SJSA1 (cell line): ENCODE results near the gene COL20A1. TPM values are rescaled to one million over a fixed set of nuclear protein-coding genes. Genes with fewer than 3 reads are reported as not detected.

ENCODE experiments used
- DNase-seq, 2 experiments: peaks; one replicate each; pipeline ENCODE4 v3.0.0-alpha.2; 2015 to 2020; ENCODE audit warnings: low spot score in 2 of 2, low read depth in 1 of 2
- H3K27ac ChIP-seq: fragments of 250-450 bp; sonication (Bioruptor Pico); 2 replicates; pipeline ENCODE4 v1.5.1; 2020; ENCODE audit warnings: mild to moderate bottlenecking, moderate library complexity
- H3K27me3 ChIP-seq: fragments of 250-450 bp; sonication (Bioruptor Pico); replicated peaks from 2 replicates; pipeline ENCODE4 v1.5.1; 2020; ENCODE audit warnings: mild to moderate bottlenecking, moderate library complexity
- H3K36me3 ChIP-seq: fragments of 250-450 bp; sonication (Bioruptor Pico); 2 replicates; pipeline ENCODE4 v1.5.1; 2020; ENCODE audit warnings: mild to moderate bottlenecking
- H3K4me1 ChIP-seq: fragments of 250-450 bp; sonication (Bioruptor Pico); replicated peaks from 2 replicates; pipeline ENCODE4 v1.6.1; 2021; ENCODE audit warnings: mild to moderate bottlenecking
- H3K4me3 ChIP-seq: fragments of 250-450 bp; sonication (Bioruptor Pico); 2 replicates; pipeline ENCODE4 v1.5.1; 2020; ENCODE audit warnings: mild to moderate bottlenecking
- H3K9me3 ChIP-seq: fragments of 250-450 bp; sonication (Bioruptor Pico); replicated peaks from 2 replicates; pipeline ENCODE4 v1.5.1; 2020; ENCODE audit warnings: mild to moderate bottlenecking
- total RNA-seq: library from RNA; depleted of rRNA; stranded (reverse); fragments of >200 nt; shearing (Covaris generic); gene quantifications from 2 replicates; pipeline ENCODE4 v1.2.3, GENCODE V29; 2014

COL20A1 gene
- total RNA-seq, 1 experiment from 2014 or later: not detected

- Histone ChIP-seq H3K27me3 (peaks cover 57% of the 10 kb centered on the region), H3K4me3 (no peak overlapping the region)
- DNase-seq: no peak
Observed at GRCh38 chr20:63342561-63343459, 49.8 kb downstream of the COL20A1 start.

DNA sequence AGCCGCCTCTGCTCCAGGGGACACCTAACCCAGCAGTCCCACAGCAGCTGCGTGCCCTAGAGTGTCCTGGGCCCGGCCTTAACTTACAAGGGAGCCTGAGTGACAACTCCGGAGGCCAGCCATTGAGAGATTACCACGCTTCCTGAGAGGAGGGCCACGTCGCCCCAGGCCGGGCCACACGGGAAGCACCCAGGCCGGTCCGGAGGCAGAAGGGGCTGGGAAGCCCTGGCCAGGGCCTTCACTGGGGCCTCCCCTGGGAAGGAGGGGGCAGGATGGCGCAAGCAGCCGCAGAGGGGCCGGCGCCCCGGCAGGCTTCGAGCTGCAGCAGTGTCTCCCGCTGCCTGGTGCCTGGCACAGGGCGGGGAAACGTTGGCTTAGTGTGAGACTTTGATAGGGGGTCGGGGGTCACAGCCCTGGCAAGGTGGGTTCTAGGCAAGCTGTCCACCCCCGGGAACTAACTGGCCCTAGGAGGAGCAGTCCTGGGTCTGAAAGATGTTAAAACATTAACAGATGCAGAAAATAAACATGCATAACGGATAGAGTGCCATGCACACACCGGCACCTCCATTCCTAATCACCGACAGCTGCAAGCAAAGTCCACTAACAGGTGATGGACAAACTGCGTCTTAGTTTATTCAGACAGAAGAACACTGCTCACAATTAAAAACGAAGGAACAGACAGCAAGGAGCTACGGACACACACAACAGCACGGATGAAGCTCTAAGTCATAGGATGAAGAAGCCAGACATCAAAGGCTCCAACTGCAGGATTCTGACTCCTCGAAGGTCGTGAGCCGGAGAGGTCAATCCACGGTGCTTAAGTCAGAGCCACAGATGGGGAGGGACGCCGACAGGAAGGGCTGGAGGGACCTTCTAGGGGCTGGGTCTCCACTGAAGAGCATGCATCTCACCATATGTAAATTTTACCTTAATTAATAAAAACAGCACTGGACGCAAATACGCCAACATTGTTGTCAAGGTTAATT lies 50.8 kb downstream of the COL20A1 start:
- Histone ChIP-seq H3K36me3 (no peaks in the 10 kb centered on the region), H3K4me1 (no peaks in the 10 kb centered on the region), H3K27ac (no peak overlapping the region), H3K4me3 (no peak overlapping the region), H3K27me3 (peaks cover 50% of the 10 kb centered on the region), H3K9me3 (no peaks in the 10 kb centered on the region; the same call in 1 of the 2 replicates)
- DNase-seq: no peak

More at GRCh38 chr20:63342561-63343459, 49.8 kb downstream of the COL20A1 start:
- H3K9me3 ChIP-seq: no peaks in the 10 kb centered on the region; the same call in 1 of the 2 replicates
- no peaks in the 10 kb centered on the region for H3K4me1 ChIP-seq
- H3K36me3 ChIP-seq: no peaks in the 10 kb centered on the region
- H3K27ac ChIP-seq: no peak overlapping the region

- no peaks in the 10 kb centered on the region for H3K36me3 ChIP-seq
- no peaks in the 10 kb centered on the region for H3K4me1 ChIP-seq
- DNase-seq: no peak
- H3K9me3 ChIP-seq: no peaks in the 10 kb centered on the region
- no peak overlapping the region for H3K4me3 ChIP-seq
- H3K27ac ChIP-seq: no peak overlapping the region
- H3K27me3 ChIP-seq: peaks cover 48% of the 10 kb centered on the region
Observed at GRCh38 chr20:63344616-63345327, 51.8 kb downstream of the COL20A1 start.

GRCh38 chr20:63345328-63346100 lies 52.5 kb downstream of the COL20A1 start:
- H3K4me1 ChIP-seq: no peaks in the 10 kb centered on the region

GRCh38 chr20:63346131-63347080 lies 53.4 kb downstream of the COL20A1 start:
- Histone ChIP-seq H3K4me3 (no peak overlapping the region), H3K9me3 (0 out of 2 replicates have a peak, but pooled peaks cover 3% of the 10 kb centered on the region), H3K27me3 (peaks cover 48% of the 10 kb centered on the region), H3K27ac (no peak overlapping the region), H3K36me3 (no peaks in the 10 kb centered on the region), H3K4me1 (no peaks in the 10 kb centered on the region)
- DNase-seq: no peak

More at GRCh38 chr20:63345328-63346100, 52.5 kb downstream of the COL20A1 start:
- no peak overlapping the region for H3K27ac ChIP-seq
- H3K4me3 ChIP-seq: no peak overlapping the region
- H3K27me3 ChIP-seq: peaks cover 48% of the 10 kb centered on the region
- DNase-seq: no peak
- no peaks in the 10 kb centered on the region for H3K9me3 ChIP-seq
- no peaks in the 10 kb centered on the region for H3K36me3 ChIP-seq

DNA sequence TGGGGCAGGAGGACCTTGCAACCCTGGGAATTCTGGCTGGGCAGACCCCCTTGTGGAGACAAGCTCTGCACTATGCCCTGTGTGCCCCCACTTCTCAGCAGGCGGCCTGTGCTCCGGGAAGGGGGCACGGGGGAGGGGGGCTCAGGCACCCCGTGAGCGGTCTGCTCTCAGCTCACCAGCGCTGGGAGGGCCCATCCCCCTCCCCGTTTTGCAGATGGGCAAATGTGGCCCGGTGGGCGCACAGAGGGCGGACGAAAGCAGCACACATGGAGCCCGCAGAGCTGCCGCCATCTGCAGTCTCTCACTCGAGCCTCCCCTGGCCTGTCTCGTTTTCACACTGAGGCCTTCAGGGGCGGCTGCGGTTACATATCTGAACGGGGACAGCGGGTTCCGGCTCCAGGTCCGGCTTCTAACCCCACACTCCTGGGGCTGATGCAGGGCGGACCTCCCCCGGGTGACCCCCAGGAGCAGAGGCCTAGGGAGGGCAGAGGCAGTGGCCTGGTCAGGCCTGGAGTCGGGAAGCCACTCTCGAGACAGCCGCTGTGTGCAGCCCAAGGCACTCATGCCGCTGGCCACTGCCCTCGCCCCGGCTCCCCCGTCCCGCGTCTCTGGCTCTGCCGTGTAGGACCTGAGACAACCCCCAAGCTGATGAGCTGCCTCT lies 54.2 kb downstream of the COL20A1 start:
- DNase-seq: no peak
- no peaks in the 10 kb centered on the region for H3K36me3 ChIP-seq
- H3K27ac ChIP-seq: no peak overlapping the region

DNA sequence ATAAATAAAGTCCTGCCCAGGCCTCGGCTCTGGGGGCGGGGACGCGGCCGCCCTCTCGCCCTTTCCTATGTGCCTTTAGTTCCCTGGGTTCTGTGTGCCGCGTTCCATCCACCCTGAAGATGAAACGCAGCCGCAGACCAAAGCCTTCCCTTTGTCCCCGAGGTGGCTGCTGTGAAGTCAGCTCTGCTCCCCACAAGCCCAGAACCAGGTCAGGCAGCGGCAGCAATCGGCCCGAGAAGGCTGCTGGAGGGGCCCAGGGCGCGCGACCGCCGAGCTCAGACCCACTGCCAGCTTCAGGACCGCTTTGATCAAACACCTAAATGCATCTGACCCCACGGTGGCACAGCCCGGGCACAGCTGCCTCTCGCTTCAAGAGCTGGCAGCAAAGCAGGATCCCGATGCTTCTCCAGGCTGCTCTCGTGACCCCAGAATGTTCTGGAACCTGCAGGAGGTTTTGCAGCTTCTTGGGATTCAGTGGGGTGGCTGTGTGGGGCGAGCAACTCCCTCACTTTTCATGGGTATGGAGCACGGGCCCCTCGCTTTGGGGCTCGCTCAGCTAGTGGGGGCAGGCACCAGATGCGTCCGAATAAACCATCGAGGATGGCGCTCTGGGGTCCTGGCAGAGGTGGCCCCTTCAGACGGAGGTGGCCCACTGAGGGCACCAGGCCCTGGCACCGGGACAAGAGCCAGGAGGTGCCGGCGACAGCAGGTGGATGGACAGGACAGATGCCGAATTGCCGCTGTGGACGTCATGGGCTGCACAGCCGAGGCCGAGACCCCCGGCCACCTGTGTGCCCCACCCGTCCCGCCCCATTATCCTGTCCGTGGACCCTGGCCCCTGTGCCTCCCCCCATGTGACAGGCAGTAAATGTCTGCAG lies 55.2 kb downstream of the COL20A1 start:
- H3K4me3 ChIP-seq: no peak overlapping the region
- no peak overlapping the region for H3K27ac ChIP-seq
- peaks cover 48% of the 10 kb centered on the region for H3K27me3 ChIP-seq
- no peaks in the 10 kb centered on the region for H3K4me1 ChIP-seq
- 0 out of 2 replicates have a peak, but pooled peaks cover 3% of the 10 kb centered on the region for H3K9me3 ChIP-seq
- DNase-seq: no peak
- H3K36me3 ChIP-seq: no peaks in the 10 kb centered on the region

More for the DNA sequence above, 54.2 kb downstream of the COL20A1 start:
- Histone ChIP-seq H3K27me3 (peaks cover 44% of the 10 kb centered on the region), H3K9me3 (0 out of 2 replicates have a peak, but pooled peaks cover 3% of the 10 kb centered on the region), H3K4me1 (no peaks in the 10 kb centered on the region), H3K4me3 (no peak overlapping the region)

DNA sequence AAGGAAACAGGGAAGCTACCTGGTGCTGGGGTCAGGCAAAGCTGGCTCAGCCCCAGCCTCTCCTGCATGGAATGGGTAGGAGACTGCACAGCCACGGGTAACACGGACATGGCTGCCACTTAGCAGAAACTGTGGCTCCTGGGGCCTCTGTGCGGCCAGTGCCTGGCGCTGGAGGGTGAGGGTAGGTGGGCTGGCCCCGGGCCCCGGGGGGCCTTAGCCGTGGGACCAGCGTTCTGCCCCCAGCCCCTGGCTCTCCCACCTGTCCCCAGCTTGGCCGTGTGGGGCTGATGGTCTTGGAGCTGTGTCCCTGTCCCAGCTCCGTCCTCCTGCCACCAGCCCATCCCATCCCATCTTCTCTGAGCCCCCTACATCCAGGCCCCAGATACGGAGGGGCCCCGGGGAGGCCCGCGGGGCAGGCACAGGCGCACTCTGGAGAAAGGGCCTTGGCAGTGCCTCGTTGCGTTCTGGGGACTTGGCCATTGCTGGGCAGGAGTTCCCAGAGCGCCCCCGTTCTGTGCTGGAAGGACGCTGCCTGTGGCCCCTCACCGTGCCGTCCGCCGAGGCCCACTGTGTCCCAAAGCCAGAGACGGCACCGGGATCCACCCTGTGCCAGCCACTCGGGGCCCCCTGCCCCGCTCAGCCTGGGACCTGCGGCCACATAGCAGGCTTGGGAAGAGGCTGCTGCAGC lies 56.0 kb downstream of the COL20A1 start:
- Histone ChIP-seq H3K9me3 (0 out of 2 replicates have a peak, but pooled peaks cover 3% of the 10 kb centered on the region), H3K27me3 (peaks cover 41% of the 10 kb centered on the region), H3K4me1 (no peaks in the 10 kb centered on the region), H3K27ac (no peak overlapping the region), H3K36me3 (no peaks in the 10 kb centered on the region), H3K4me3 (no peak overlapping the region)
- no peak for DNase-seq

GRCh38 chr20:63349516-63349895 lies 56.5 kb downstream of the COL20A1 start:
- H3K27me3 ChIP-seq: peaks cover 38% of the 10 kb centered on the region
- 0 out of 2 replicates have a peak, but pooled peaks cover 3% of the 10 kb centered on the region for H3K9me3 ChIP-seq
- no peak overlapping the region for H3K4me3 ChIP-seq
- no peak overlapping the region for H3K27ac ChIP-seq
- DNase-seq: no peak
- H3K36me3 ChIP-seq: no peaks in the 10 kb centered on the region
- H3K4me1 ChIP-seq: no peaks in the 10 kb centered on the region

GRCh38 chr20:63350196-63350595 lies 57.2 kb downstream of the COL20A1 start:
- Histone ChIP-seq H3K4me1 (no peaks in the 10 kb centered on the region), H3K9me3 (0 out of 2 replicates have a peak, but pooled peaks cover 3% of the 10 kb centered on the region), H3K27me3 (peaks cover 31% of the 10 kb centered on the region), H3K4me3 (no peak overlapping the region), H3K36me3 (no peaks in the 10 kb centered on the region), H3K27ac (no peak overlapping the region)
- DNase-seq: no peak
